ENCODE measurements around the gene ING2.

The ING2 gene

DNA sequence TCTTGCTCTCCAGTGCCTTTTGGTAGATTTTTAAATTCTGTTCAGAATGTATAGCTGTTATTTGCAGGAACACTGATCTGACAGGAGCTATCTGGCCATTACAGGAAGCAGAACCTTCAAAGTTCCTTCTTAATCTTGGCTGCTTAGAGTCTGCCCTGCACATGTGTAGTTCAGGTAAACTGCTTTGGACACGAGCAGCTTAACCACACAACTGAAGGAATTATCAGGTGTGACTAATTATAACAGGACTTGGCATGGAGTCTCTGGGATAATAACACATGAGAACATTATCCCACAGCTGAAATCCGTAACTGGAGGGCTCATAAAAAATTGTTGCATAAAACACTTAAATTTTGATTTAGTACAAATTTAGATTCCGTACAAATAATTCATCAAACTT lies 11.6 kb upstream of the ING2 start:
- CTCF ChIA-PET = interaction anchor here (1.2 to 1.3 kb wide), 3 partner anchors 10 to 24 kb away, joined by 3 to 5 read pairs (median 4); no protein-coding TSS in a partner anchor
- TF ChIP-seq, protein P1, sequence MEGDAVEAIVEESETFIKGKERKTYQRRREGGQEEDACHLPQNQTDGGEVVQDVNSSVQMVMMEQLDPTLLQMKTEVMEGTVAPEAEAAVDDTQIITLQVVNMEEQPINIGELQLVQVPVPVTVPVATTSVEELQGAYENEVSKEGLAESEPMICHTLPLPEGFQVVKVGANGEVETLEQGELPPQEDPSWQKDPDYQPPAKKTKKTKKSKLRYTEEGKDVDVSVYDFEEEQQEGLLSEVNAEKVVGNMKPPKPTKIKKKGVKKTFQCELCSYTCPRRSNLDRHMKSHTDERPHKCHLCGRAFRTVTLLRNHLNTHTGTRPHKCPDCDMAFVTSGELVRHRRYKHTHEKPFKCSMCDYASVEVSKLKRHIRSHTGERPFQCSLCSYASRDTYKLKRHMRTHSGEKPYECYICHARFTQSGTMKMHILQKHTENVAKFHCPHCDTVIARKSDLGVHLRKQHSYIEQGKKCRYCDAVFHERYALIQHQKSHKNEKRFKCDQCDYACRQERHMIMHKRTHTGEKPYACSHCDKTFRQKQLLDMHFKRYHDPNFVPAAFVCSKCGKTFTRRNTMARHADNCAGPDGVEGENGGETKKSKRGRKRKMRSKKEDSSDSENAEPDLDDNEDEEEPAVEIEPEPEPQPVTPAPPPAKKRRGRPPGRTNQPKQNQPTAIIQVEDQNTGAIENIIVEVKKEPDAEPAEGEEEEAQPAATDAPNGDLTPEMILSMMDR (IDR thresholded peaks at IDR 0.05; ENCODE audit: insufficient read depth, low read length, missing control alignments) = no peak
- POLR2A ChIA-PET = interaction anchor here (0.6 to 1.0 kb wide), 2 partner anchors 11 to 19 kb away, joined by 3 to 4 read pairs; no protein-coding TSS in a partner anchor
- no peak overlapping the region for H3K4me3 ChIP-seq (ENCODE audit: low read depth, low read length)
- DNase-seq (ENCODE audit: low read depth, low spot score) = no peak

DNA sequence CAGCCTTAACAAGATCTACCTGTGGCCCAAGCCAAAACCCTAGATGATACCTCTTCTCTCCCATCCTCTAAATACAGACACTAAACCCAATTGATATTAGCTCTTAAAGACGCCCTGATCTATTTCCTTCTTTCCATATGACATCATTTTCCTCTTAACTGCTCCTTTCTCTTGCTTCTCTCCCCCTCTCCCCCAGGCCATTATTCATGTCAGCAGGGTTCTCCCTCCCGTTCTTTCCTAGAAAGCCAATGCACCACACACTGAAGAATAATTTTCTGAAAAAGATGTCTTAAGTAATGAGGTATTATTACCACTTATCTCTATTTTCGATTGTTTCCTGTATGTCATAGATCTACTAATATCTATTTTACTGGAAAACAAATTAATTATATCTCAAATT lies 9.7 kb upstream of the ING2 start:
- H3K4me3 ChIP-seq (ENCODE audit: low read depth, low read length) = no peak overlapping the region
- TF ChIP-seq, protein P1 (IDR thresholded peaks at IDR 0.05; ENCODE audit: insufficient read depth, low read length, missing control alignments) = no peak
- ChIA-PET CTCF (interaction anchor here (1.1 kb wide), 1 partner anchor 108 kb away, joined by 3 read pairs; no protein-coding TSS in a partner anchor), POLR2A (no interaction called here)
- DNase-seq (ENCODE audit: low read depth, low spot score) = no peak

DNA sequence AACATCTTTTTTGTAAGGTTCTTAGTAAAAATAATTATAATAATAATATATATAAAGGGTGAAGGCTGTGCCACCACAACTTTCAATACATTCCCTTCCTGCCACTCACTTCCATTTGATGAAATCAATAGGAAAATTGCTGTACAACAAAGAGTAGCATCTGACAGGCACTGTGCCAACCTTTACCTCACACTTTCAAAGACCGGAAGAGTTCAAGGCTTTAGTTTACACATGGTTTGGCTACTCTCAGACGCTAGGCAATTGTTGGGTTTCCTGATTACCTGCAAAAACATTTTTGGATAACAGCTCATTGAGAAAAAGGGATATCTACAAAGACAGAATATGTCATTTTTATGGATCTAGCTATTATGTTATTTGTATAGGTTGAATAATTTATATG lies 5.5 kb upstream of the ING2 start:
- no peak for DNase-seq (ENCODE audit: low read depth, low spot score)
- ChIA-PET POLR2A (no interaction called here), CTCF (no interaction called here)
- TF ChIP-seq, protein P1 (IDR thresholded peaks at IDR 0.05; ENCODE audit: insufficient read depth, low read length, missing control alignments) = no peak
- H3K4me3 ChIP-seq (ENCODE audit: low read depth, low read length) = no peak overlapping the region

DNA sequence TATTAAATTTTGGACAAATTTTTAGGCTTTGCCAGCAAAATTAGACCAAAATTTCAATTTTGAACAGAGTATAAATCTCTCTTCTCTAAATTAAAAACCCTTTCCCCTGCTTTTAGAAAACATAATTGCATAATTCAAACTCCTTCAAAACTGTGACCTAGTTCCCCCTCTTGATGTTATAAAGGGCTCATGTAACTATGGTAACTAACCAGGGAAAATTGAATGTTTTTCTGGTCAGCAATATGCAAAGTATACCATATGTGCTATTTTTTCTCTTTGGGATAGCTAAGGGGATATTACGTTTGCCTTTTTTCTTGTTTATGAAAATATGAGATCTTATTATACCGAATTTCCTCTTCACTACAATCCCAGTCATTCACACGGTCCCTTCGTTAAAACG lies 5.1 kb upstream of the ING2 start:
- no peak for DNase-seq (ENCODE audit: low read depth, low spot score)
- POLR2A ChIA-PET = no interaction called here
- CTCF ChIA-PET = no interaction called here
- TF ChIP-seq, protein P1 (IDR thresholded peaks at IDR 0.05; ENCODE audit: insufficient read depth, low read length, missing control alignments) = no peak
- no peak overlapping the region for H3K4me3 ChIP-seq (ENCODE audit: low read depth, low read length)

DNA sequence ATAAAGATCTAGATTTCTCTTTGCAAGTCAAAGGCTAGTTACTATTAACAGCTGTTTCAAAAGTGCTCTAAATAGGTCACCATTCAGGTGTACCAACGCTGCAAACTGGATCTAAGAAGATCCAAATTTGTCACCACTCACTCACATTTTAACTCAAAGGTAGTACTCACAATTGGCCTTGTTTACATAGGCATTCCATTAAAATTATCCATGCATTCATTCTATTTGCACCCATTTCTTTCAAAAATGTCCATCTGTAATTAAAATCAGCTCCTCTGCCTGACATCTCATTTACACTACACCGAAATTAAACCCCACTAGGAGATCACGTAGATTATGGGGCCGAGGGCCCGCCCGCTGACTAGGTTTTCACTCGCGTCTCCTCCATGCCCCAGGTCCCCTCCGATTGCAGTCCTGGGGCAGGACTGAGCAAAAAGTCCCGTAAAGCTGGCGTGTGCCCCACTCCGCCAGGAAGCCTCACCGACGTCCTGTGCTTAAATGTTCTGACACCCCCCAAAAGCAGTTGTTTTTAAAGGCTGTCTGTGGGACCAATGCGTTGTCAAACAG lies 1.3 kb upstream of the ING2 start:
- CTCF ChIA-PET = interaction anchor here (1.0 to 1.4 kb wide), 6 partner anchors 11 to 218 kb away, joined by 3 to 5 read pairs (median 4); no protein-coding TSS in a partner anchor
- no peak for DNase-seq (ENCODE audit: low read depth, low spot score)
- H3K4me3 ChIP-seq (ENCODE audit: low read depth, low read length) = peak overlapping the region; percentile 93
- TF ChIP-seq, protein P1 (IDR thresholded peaks at IDR 0.05; ENCODE audit: insufficient read depth, low read length, missing control alignments) = no peak
- POLR2A ChIA-PET = interaction anchor here (0.6 to 1.0 kb wide), 3 partner anchors 10 to 182 kb away, joined by 3 to 4 read pairs (median 3); no protein-coding TSS in a partner anchor

DNA sequence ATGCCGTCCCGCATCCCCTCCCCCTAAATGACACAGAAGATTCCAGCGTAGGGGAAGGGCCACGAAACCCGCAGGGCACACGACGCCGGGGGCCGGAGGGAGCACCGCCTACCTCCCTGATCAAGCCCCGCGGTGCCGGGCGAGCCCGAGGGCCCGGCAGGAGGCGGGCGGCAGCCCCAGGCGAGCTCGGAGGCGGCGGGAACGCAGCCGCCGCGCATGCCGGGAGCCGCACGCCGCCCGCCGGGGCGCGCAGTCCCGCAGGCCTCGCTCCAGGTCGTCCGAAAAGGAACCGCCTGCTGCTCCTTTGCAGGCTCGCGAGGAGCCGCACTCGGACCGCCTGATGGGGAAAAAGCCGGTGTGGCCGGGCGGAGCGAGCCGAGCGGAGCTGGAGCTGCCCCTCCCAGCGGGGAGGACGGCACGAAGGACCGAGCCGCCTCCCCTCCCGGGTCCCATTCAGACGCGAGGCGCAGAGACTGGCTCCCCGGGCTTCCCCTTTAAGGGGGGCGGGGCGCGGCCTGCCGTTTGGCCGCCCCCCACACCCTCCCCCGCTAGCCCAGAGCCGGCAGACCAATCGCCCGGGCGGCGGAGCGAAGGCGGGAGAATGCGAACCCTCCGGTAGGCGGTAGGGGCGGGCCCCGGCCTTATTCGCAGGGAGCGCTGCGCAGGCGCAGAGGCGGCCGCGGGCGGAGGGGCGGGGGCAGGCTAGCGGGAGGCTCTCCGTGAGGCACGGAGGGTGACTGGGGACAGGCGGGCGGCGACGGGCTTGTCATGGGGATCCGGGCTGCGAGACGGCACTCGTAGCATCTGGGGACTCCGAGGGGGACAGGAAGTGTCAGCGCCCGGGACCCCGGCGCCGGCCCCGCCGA lies 561 bp upstream of the ING2 start:
- peak; percentile 79 for DNase-seq (ENCODE audit: low read depth, low spot score)
- ChIA-PET POLR2A (interaction anchor here (0.6 to 1.0 kb wide), 4 partner anchors 11 to 182 kb away, joined by 3 to 4 read pairs (median 3); no protein-coding TSS in a partner anchor), CTCF (interaction anchor here (1.0 to 1.2 kb wide), 4 partner anchors 12 to 105 kb away, joined by 3 to 5 read pairs (median 4); no protein-coding TSS in a partner anchor)
- TF ChIP-seq, protein P1 (IDR thresholded peaks at IDR 0.05; ENCODE audit: insufficient read depth, low read length, missing control alignments) = peak; percentile 11
- peak overlapping the region; percentile 93 for H3K4me3 ChIP-seq (ENCODE audit: low read depth, low read length)
